ENCODE data around the gene FAM3C.
"Not testable (repeated sequence)": the region's sequence is repeated elsewhere in the genome, so short reads cannot be mapped to it uniquely, and the experiment has no call there.

FAM3C gene

GRCh38 chr7:121395961-121396757 lies at the start of gene FAM3C:
Gene FAM3C (minus strand): TSS chr7:121396308. CDS start chr7:121382969, 13,339 bp downstream.
- H3K27ac ChIP-seq (ENCODE audit: low read depth, low read length, poor library complexity, severe bottlenecking) = peak within 1 kb of the TSS; percentile 19

DNA sequence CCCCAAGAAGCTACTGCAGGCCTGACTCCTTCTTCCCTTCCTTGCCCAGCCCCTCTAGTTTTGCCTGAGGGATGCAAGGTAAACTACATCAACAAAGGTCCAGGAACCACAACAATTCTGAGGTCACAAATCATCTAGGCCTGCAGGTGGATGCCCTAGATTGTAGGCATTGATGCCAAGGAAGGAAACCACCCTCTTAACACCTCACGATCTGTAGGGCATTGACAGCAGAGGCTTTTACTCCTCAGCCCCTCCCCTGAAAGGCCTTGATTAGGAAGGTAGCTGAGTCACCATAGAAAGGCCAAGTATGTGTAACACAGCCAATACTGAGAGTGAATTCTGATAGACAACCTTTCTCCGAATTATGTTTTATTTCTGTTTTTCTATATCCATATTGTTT lies 46.7 kb upstream of the FAM3C start:
- H3K27ac ChIP-seq (ENCODE audit: low read depth, low read length, poor library complexity, severe bottlenecking) = no peak overlapping the region
- H2AFZ ChIP-seq (ENCODE audit: low read length) = 0 out of 2 replicates have a peak overlapping the region, but pooled peaks have one; percentile 20
- H3K9me3 ChIP-seq (ENCODE audit: low read length) = no peaks in the 10 kb centered on the region
- 0 out of 2 replicates have a peak, but pooled peaks cover 6% of the 10 kb centered on the region for H3F3A ChIP-seq (ENCODE audit: insufficient read depth, low read length)
- TF ChIP-seq EZH2 (IDR thresholded peaks at IDR 0.05; ENCODE audit: borderline replicate concordance, low read length) = no peak
- no peaks in the 10 kb centered on the region for H3K36me3 ChIP-seq (ENCODE audit: insufficient read depth, low read length)
- H3K4me2 ChIP-seq (ENCODE audit: low read length) = no peak overlapping the region
- H3K79me2 ChIP-seq (ENCODE audit: insufficient read depth, low read length) = no peaks in the 10 kb centered on the region
- no peaks in the 10 kb centered on the region for H3K27me3 ChIP-seq (ENCODE audit: insufficient read depth, low read length)
- H4K20me1 ChIP-seq (ENCODE audit: insufficient read depth, low read length) = no peaks in the 10 kb centered on the region
- H3K4me1 ChIP-seq (ENCODE audit: insufficient read depth, low read length, severe bottlenecking) = peaks cover 26% of the 10 kb centered on the region
- no peaks in the 10 kb centered on the region for H3K9me2 ChIP-seq (ENCODE audit: low read depth, low read length)
- H3K9ac ChIP-seq (ENCODE audit: low read length) = no peak overlapping the region
- no peak overlapping the region for H3K4me3 ChIP-seq (ENCODE audit: low read depth, low read length, poor library complexity, severe bottlenecking)

More at GRCh38 chr7:121395961-121396757, at the start of gene FAM3C:
- no peaks in the 10 kb centered on the region for H4K20me1 ChIP-seq (ENCODE audit: insufficient read depth, low read length)
- H3K79me2 ChIP-seq (ENCODE audit: insufficient read depth, low read length) = peaks cover 44% of the 10 kb centered on the region
- TF ChIP-seq CTCF (IDR thresholded peaks at IDR 0.05; ENCODE audit: low read length) (peak; percentile 97), EZH2 (IDR thresholded peaks at IDR 0.05; ENCODE audit: borderline replicate concordance, low read length) (no peak)
- peak within 1 kb of the TSS; percentile 74 for H3K4me2 ChIP-seq (ENCODE audit: low read length)
- peak within 1 kb of the TSS; percentile 62 for H3K9ac ChIP-seq (ENCODE audit: low read length)
- peak within 1 kb of the TSS; percentile 89 for H2AFZ ChIP-seq (ENCODE audit: low read length)
- peaks cover 14% of the 10 kb centered on the region for H3K36me3 ChIP-seq (ENCODE audit: insufficient read depth, low read length)
- H3K27me3 ChIP-seq (ENCODE audit: insufficient read depth, low read length) = no peaks in the 10 kb centered on the region
- H3K4me1 ChIP-seq (ENCODE audit: insufficient read depth, low read length, severe bottlenecking) = peaks cover 40% of the 10 kb centered on the region
- peaks cover 5% of the 10 kb centered on the region; the same call in 1 of the 2 replicates for H3F3A ChIP-seq (ENCODE audit: insufficient read depth, low read length)
- H3K4me3 ChIP-seq (ENCODE audit: low read depth, low read length, poor library complexity, severe bottlenecking) = peak within 1 kb of the TSS; percentile 71
- H3K9me2 ChIP-seq (ENCODE audit: low read depth, low read length) = no peaks in the 10 kb centered on the region
- no peaks in the 10 kb centered on the region for H3K9me3 ChIP-seq (ENCODE audit: low read length)

- H3K4me2 ChIP-seq (ENCODE audit: low read length) = peak overlapping the region; percentile 73
- 0 out of 2 replicates have a peak, but pooled peaks cover 6% of the 10 kb centered on the region for H3F3A ChIP-seq (ENCODE audit: insufficient read depth, low read length)
- H3K9ac ChIP-seq (ENCODE audit: low read length) = peak overlapping the region; percentile 43
- H3K9me2 ChIP-seq (ENCODE audit: low read depth, low read length) = no peaks in the 10 kb centered on the region
- H2AFZ ChIP-seq (ENCODE audit: low read length) = peak overlapping the region; percentile 95
- peak overlapping the region; percentile 59 for H3K27ac ChIP-seq (ENCODE audit: low read depth, low read length, poor library complexity, severe bottlenecking)
- no peaks in the 10 kb centered on the region for H3K36me3 ChIP-seq (ENCODE audit: insufficient read depth, low read length)
- H3K79me2 ChIP-seq (ENCODE audit: insufficient read depth, low read length) = no peaks in the 10 kb centered on the region
- TF ChIP-seq EZH2 (IDR thresholded peaks at IDR 0.05; ENCODE audit: borderline replicate concordance, low read length) (no peak), CTCF (IDR thresholded peaks at IDR 0.05; ENCODE audit: low read length) (no peak)
- no peaks in the 10 kb centered on the region for H4K20me1 ChIP-seq (ENCODE audit: insufficient read depth, low read length)
- no peaks in the 10 kb centered on the region for H3K27me3 ChIP-seq (ENCODE audit: insufficient read depth, low read length)
- no peaks in the 10 kb centered on the region for H3K9me3 ChIP-seq (ENCODE audit: low read length)
- H3K4me3 ChIP-seq (ENCODE audit: low read depth, low read length, poor library complexity, severe bottlenecking) = peak overlapping the region; percentile 60
- H3K4me1 ChIP-seq (ENCODE audit: insufficient read depth, low read length, severe bottlenecking) = peaks cover 32% of the 10 kb centered on the region
Observed at GRCh38 chr7:121440857-121441503, 44.9 kb upstream of the FAM3C start.

- H3K79me2 ChIP-seq (ENCODE audit: insufficient read depth, low read length); H3K27me3 ChIP-seq (ENCODE audit: insufficient read depth, low read length); H3K9me2 ChIP-seq (ENCODE audit: low read depth, low read length); H3K9me3 ChIP-seq (ENCODE audit: low read length); H4K20me1 ChIP-seq (ENCODE audit: insufficient read depth, low read length); H3K36me3 ChIP-seq (ENCODE audit: insufficient read depth, low read length); H3F3A ChIP-seq (ENCODE audit: insufficient read depth, low read length): not testable (repeated sequence)
- Histone ChIP-seq H3K4me2 (ENCODE audit: low read length) (peak overlapping the region; percentile 58), H3K4me3 (ENCODE audit: low read depth, low read length, poor library complexity, severe bottlenecking) (peak overlapping the region; percentile 20), H2AFZ (ENCODE audit: low read length) (peak overlapping the region; percentile 88), H3K9ac (ENCODE audit: low read length) (peak overlapping the region; percentile 41), H3K27ac (ENCODE audit: low read depth, low read length, poor library complexity, severe bottlenecking) (peak overlapping the region; percentile 74), H3K4me1 (ENCODE audit: insufficient read depth, low read length, severe bottlenecking) (peaks cover 32% of the 10 kb centered on the region)
Observed at GRCh38 chr7:121438043-121438955, 42.2 kb upstream of the FAM3C start.

Measured in OCI-LY1 (cell line).